Transverse colon (tissue), 4 donors: ENCODE results near the gene POLQ.

Experiments used
- POLR2A ChIP-seq: fragments of 450-650 bp; IDR thresholded peaks from one replicate; pipeline ENCODE4 v1.6.1; 2016; ENCODE audit warnings: antibody characterized with exemption, mild to moderate bottlenecking, moderate library complexity
- POLR2AphosphoS5 ChIP-seq, 3 donors: sonication (generic); formaldehyde crosslinking; IDR thresholded peaks; one replicate each; pipeline ENCODE4 v1.6.1; 2016; ENCODE audit warnings: antibody characterized with exemption in 3 of 3
- TF ChIP-seq, protein P1 (sequence below), 5 experiments: fragments of 200-600 bp in 3 of 5; fragments of 450-650 bp in 2 of 5; sonication (generic) in 3 of 5; IDR thresholded peaks; 1 replicate in 2 of 5; 2 replicates in 3 of 5; pipeline ENCODE4 v1.5.1; 2016 to 2017; ENCODE audit warnings: antibody characterized with exemption in 5 of 5, inconsistent platforms in 3 of 5, mild to moderate bottlenecking in 2 of 5, moderate library complexity in 1 of 5

DNA sequence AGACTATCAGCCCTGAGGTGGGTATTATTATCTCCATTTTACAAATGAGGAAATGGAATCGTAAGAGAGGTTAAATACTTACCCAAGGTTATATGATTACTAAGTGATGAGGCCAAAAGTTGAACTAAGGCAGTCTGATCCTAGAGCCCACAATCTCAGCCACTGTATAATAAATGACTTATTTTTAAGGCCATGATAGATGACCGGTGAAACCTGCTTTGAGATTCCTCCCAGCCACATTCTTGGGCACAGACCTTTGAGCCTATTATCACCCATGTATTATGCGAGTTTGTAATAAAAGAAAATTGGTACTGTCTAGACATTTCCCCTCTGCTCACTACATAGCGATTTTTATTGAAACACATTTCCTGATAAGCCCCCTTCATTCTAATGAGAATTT, 37.4 kb downstream of the POLQ start:
- TF ChIP-seq, protein P1, sequence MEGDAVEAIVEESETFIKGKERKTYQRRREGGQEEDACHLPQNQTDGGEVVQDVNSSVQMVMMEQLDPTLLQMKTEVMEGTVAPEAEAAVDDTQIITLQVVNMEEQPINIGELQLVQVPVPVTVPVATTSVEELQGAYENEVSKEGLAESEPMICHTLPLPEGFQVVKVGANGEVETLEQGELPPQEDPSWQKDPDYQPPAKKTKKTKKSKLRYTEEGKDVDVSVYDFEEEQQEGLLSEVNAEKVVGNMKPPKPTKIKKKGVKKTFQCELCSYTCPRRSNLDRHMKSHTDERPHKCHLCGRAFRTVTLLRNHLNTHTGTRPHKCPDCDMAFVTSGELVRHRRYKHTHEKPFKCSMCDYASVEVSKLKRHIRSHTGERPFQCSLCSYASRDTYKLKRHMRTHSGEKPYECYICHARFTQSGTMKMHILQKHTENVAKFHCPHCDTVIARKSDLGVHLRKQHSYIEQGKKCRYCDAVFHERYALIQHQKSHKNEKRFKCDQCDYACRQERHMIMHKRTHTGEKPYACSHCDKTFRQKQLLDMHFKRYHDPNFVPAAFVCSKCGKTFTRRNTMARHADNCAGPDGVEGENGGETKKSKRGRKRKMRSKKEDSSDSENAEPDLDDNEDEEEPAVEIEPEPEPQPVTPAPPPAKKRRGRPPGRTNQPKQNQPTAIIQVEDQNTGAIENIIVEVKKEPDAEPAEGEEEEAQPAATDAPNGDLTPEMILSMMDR (IDR thresholded peaks at IDR 0.05) = no peak
- TF ChIP-seq POLR2A (no peak), POLR2AphosphoS5 (IDR thresholded peaks at IDR 0.05) (no peak)
